22Rv1 (cell line): ENCODE results near the gene FZD10.

ENCODE experiments used
- H3K27ac ChIP-seq: fragments of 450-650 bp; 2 replicates; pipeline ENCODE4 v1.5.1; 2017
- ZFX ChIP-seq: fragments of 450-650 bp; IDR thresholded peaks from 2 replicates; pipeline ENCODE4 v1.6.1; 2017; ENCODE audit warnings: antibody characterized with exemption, borderline replicate concordance
- TF ChIP-seq, protein P1 (sequence below): fragments of 450-650 bp; IDR thresholded peaks from 2 replicates; pipeline ENCODE4 v1.5.1; 2017; ENCODE audit warnings: mild to moderate bottlenecking

FZD10 gene

GRCh38 chr12:130126023-130126432, 36.2 kb upstream of the FZD10 start:
- H3K27ac ChIP-seq: no peak overlapping the region
- no peak for TF ChIP-seq ZFX
- TF ChIP-seq, protein P1, sequence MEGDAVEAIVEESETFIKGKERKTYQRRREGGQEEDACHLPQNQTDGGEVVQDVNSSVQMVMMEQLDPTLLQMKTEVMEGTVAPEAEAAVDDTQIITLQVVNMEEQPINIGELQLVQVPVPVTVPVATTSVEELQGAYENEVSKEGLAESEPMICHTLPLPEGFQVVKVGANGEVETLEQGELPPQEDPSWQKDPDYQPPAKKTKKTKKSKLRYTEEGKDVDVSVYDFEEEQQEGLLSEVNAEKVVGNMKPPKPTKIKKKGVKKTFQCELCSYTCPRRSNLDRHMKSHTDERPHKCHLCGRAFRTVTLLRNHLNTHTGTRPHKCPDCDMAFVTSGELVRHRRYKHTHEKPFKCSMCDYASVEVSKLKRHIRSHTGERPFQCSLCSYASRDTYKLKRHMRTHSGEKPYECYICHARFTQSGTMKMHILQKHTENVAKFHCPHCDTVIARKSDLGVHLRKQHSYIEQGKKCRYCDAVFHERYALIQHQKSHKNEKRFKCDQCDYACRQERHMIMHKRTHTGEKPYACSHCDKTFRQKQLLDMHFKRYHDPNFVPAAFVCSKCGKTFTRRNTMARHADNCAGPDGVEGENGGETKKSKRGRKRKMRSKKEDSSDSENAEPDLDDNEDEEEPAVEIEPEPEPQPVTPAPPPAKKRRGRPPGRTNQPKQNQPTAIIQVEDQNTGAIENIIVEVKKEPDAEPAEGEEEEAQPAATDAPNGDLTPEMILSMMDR: no peak

DNA sequence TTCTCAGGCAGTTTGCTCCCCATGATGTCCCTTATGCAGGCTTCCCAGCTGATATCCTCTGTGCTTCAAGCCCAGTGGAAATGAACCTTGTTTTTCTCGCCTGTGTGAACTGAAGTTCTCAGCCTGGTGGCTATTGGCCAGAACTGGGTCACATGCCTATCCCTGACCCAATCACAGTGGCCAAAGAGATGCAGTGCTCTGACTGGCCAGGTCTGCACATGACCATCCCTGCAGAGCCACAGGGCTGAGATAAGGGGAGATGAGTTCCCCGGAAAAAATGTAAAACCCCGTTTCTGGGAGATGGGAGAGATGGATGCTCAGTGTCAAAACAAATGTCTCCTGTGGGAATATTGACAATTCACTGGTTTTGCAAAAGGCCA, 34.7 kb upstream of the FZD10 start:
- no peak overlapping the region for H3K27ac ChIP-seq
- TF ChIP-seq, protein P1: no peak
- TF ChIP-seq ZFX: no peak

DNA sequence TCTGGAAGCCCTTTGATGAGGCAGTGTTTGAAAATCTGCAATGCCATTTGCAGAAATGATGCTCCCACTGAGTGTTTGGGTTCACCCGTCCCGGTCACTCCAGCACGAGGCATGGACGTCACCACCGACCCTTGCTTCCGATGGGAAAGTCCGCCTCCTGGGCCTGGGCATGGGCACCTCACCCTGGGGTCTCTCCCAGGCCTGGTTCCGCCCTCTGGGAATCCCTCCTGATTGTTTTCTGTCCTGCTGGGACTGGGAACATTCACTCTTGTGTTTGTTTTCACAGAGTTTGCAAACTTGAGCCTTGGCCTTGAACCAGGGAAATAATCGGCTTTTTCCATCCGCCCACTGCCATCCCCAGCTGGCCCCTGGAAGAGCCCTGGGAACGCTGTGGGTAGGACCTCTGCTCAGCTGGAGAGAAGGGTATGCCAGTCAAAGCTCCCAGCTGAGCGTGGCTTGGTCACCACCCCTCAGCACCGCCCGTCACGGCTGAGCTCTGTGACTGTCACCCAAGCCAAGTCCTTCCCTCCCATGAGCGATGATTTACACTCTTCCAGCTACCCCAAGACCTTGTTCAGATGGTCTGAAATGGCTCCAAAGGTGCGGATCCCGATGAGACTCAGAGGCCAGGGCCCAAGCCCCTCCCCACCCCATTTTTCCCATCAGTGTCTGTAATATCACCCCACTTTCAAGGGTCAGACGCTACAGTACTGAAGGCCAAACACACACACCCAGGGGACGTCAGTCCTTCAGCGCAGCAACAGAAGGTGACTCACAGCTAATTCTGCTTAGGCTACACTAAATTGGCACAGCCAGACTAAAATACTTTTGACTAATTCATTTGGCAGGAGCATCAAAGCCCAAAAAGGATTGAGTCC, 34.1 kb upstream of the FZD10 start:
- TF ChIP-seq, protein P1: no peak
- no peak for TF ChIP-seq ZFX
- H3K27ac ChIP-seq: no peak overlapping the region

DNA sequence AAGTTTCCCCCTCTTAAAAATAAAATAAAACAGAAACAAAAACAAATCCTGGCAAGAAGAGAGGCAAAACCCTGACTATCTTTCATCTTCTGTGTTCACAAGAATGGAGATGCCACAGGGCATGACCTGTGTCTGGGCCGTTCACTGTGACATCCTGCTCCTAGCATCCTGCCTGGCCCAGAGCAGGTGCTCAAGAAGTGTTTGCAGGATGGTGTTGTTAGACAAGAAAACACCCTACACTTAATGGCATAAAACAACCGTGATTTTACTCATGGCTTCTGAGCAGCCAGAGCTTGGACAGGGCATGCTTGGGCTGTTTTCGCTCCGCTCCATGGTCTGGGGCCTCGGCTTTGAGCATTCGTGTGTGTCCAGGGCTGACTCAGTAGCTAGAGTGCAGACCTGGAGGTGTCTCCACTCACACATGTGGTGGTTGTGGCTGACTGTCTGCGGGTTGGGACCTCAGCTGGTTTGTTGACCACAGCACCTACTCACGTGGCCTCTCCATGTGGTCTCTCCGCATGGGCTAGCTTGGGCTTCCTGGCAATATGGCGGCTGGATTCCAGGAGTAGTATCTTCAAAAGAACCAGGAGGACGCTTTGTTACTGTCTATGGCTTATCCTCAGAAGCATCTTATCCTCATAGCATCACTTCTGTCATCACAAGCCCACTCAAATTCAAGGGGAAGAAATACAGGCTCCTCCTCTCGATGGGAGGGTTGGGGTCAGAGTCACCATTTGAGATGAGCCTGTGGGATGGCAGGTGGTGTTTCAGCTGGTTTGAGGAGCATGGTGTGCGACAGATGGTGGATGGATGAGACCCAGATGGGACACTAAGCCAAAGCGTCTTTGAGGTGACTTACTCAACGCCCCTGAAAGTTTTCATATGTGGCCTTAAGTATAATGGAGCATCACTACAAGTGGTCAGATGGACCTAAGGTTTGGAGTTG, 33.2 kb upstream of the FZD10 start:
- no peak for TF ChIP-seq ZFX
- TF ChIP-seq, protein P1: no peak
- no peak overlapping the region for H3K27ac ChIP-seq

- no peak overlapping the region for H3K27ac ChIP-seq
- TF ChIP-seq ZFX: no peak
- TF ChIP-seq, protein P1: no peak
These were observed 31.9 kb upstream of the FZD10 start for GRCh38 chr12:130130346-130130745.

DNA sequence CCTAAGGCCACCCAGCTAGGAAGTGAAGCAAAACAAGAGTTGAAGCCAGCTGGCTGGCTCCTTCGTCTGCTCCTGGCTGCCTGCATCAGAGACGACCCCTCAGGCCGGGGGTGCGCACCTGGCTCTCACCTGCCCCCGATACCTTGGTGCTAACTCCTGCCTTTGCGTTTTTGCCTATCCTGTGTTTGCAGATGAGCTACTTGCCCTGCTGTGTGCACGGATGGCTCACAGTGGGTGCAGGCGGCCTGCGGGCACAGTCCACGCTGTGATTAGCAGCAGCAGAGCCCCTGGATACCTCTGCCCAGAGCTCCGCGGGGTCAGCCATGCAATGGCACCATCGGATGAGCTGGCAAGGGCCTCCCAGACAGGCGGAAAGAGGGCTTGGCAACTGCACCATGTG, 31.2 kb upstream of the FZD10 start:
- no peak for TF ChIP-seq ZFX
- TF ChIP-seq, protein P1: no peak
- H3K27ac ChIP-seq: no peak overlapping the region
